ENCODE measurements around the gene FIBP.

FIBP gene

GRCh38 chr11:65871811-65872548 is 16.3 kb downstream of the FIBP start:
- H3K9ac ChIP-seq: no peak overlapping the region
- TF ChIP-seq CTCF (conservative IDR thresholded peaks at IDR 0.05; ENCODE audit: low read depth, low read length): no peak
- no peaks in the 10 kb centered on the region for H3K79me2 ChIP-seq (ENCODE audit: insufficient read depth, low read depth)
- no peak overlapping the region for H3K4me3 ChIP-seq (IDR thresholded peaks at IDR 0.05; ENCODE audit: insufficient read depth, low read depth, low read length)
- H3K36me3 ChIP-seq (ENCODE audit: insufficient read depth): no peaks in the 10 kb centered on the region
- no peaks in the 10 kb centered on the region for H4K20me1 ChIP-seq (ENCODE audit: insufficient read depth)
- no peaks in the 10 kb centered on the region for H3K27me3 ChIP-seq (ENCODE audit: insufficient read depth, low read depth)
- no peak overlapping the region for H3K4me2 ChIP-seq
- H3K4me1 ChIP-seq (ENCODE audit: low read depth, poor library complexity, severe bottlenecking): peaks cover 13% of the 10 kb centered on the region
- H3K27ac ChIP-seq: no peak overlapping the region
- no peak overlapping the region for H2AFZ ChIP-seq (ENCODE audit: low read depth)

- TF ChIP-seq CTCF (conservative IDR thresholded peaks at IDR 0.05; ENCODE audit: low read depth, low read length): no peak
- Histone ChIP-seq H3K4me2 (no peak overlapping the region), H2AFZ (ENCODE audit: low read depth) (no peak overlapping the region), H3K4me3 (IDR thresholded peaks at IDR 0.05; ENCODE audit: insufficient read depth, low read depth, low read length) (no peak overlapping the region), H3K36me3 (ENCODE audit: insufficient read depth) (no peaks in the 10 kb centered on the region), H3K4me1 (ENCODE audit: low read depth, poor library complexity, severe bottlenecking) (peaks cover 13% of the 10 kb centered on the region), H3K9ac (no peak overlapping the region), H3K27ac (no peak overlapping the region), H3K79me2 (ENCODE audit: insufficient read depth, low read depth) (no peaks in the 10 kb centered on the region), H3K27me3 (ENCODE audit: insufficient read depth, low read depth) (no peaks in the 10 kb centered on the region), H4K20me1 (ENCODE audit: insufficient read depth) (no peaks in the 10 kb centered on the region)
Observed at GRCh38 chr11:65870706-65871681, 17.3 kb downstream of the FIBP start.

GRCh38 chr11:65870307-65870658 is 18.0 kb downstream of the FIBP start:
- Histone ChIP-seq H3K36me3 (ENCODE audit: insufficient read depth) (no peaks in the 10 kb centered on the region), H3K27ac (no peak overlapping the region), H3K27me3 (ENCODE audit: insufficient read depth, low read depth) (no peaks in the 10 kb centered on the region)

More at GRCh38 chr11:65870307-65870658, 18.0 kb downstream of the FIBP start:
- TF ChIP-seq CTCF (conservative IDR thresholded peaks at IDR 0.05; ENCODE audit: low read depth, low read length): no peak
- no peak overlapping the region for H3K4me3 ChIP-seq (IDR thresholded peaks at IDR 0.05; ENCODE audit: insufficient read depth, low read depth, low read length)
- H3K4me2 ChIP-seq: no peak overlapping the region
- H4K20me1 ChIP-seq (ENCODE audit: insufficient read depth): no peaks in the 10 kb centered on the region
- peaks cover 13% of the 10 kb centered on the region for H3K4me1 ChIP-seq (ENCODE audit: low read depth, poor library complexity, severe bottlenecking)
- H3K79me2 ChIP-seq (ENCODE audit: insufficient read depth, low read depth): no peaks in the 10 kb centered on the region
- H2AFZ ChIP-seq (ENCODE audit: low read depth): no peak overlapping the region
- H3K9ac ChIP-seq: no peak overlapping the region

Data from KMS-11 (cell line).